RWPE2 (cell line): ENCODE data around the gene ACOX2.

Experiments used
- ATAC-seq: fragments of 200-7000 bp; cut with Tn5 transposase; 3 replicates; pipeline ENCODE4 v1.9.1; 2021; ENCODE audit warnings: low read depth
- DNase-seq: peaks from one replicate; pipeline ENCODE4 v3.0.0-alpha.2; 2020; ENCODE audit warnings: low spot score
- H3K27ac ChIP-seq: fragments of 450-650 bp; 2 replicates; pipeline ENCODE4 v1.5.1; 2017; ENCODE audit warnings: mild to moderate bottlenecking; ENCODE audit not compliant: poor library complexity, severe bottlenecking
- H3K27me3 ChIP-seq: fragments of 250-450 bp; sonication (Bioruptor Pico); 2 replicates; pipeline ENCODE4 v1.5.1; 2021; ENCODE audit warnings: mild to moderate bottlenecking, moderate library complexity; ENCODE audit not compliant: insufficient read depth, poor library complexity, severe bottlenecking
- H3K36me3 ChIP-seq: fragments of 250-450 bp; sonication (Bioruptor Pico); 2 replicates; pipeline ENCODE4 v1.5.1; 2020; ENCODE audit warnings: low read depth, mild to moderate bottlenecking, moderate library complexity
- H3K4me1 ChIP-seq: fragments of 250-450 bp; sonication (Bioruptor Pico); 2 replicates; pipeline ENCODE4 v1.5.1; 2021; ENCODE audit warnings: mild to moderate bottlenecking, moderate library complexity; ENCODE audit not compliant: insufficient read depth, poor library complexity, severe bottlenecking
- H3K4me3 ChIP-seq: fragments of 250-450 bp; sonication (Bioruptor Pico); 2 replicates; pipeline ENCODE4 v1.5.1; 2021; ENCODE audit warnings: mild to moderate bottlenecking, moderate library complexity; ENCODE audit not compliant: severe bottlenecking
- H3K9me3 ChIP-seq: fragments of 250-450 bp; sonication (Bioruptor Pico); 2 replicates; pipeline ENCODE4 v1.5.1; 2021; ENCODE audit warnings: mild to moderate bottlenecking, moderate library complexity; ENCODE audit not compliant: severe bottlenecking
- CTCF ChIP-seq: fragments of 450-650 bp; IDR thresholded peaks from one replicate; pipeline ENCODE4 v1.5.1; 2017; ENCODE audit warnings: mild to moderate bottlenecking, moderate library complexity; ENCODE audit not compliant: poor library complexity, severe bottlenecking

ACOX2 gene

GRCh38 chr3:58564456-58565160 is 27.6 kb upstream of the ACOX2 start:
- peaks cover 19% of the 10 kb centered on the region for H3K4me1 ChIP-seq
- ATAC-seq (peak; percentile 60), DNase-seq (no peak)
- H3K27me3 ChIP-seq, result no peaks in the 10 kb centered on the region
- H3K9me3 ChIP-seq, result no peaks in the 10 kb centered on the region
- peak overlapping the region; percentile 54 for H3K27ac ChIP-seq
- H3K36me3 ChIP-seq, result no peaks in the 10 kb centered on the region
- no peak for TF ChIP-seq CTCF
- no peak overlapping the region for H3K4me3 ChIP-seq

GRCh38 chr3:58564054-58564453 is 27.1 kb upstream of the ACOX2 start:
- ATAC-seq (no peak), DNase-seq (no peak)
- Histone ChIP-seq H3K9me3 (no peaks in the 10 kb centered on the region), H3K4me1 (peaks cover 19% of the 10 kb centered on the region), H3K36me3 (no peaks in the 10 kb centered on the region), H3K27ac (peak overlapping the region; percentile 54), H3K4me3 (no peak overlapping the region), H3K27me3 (no peaks in the 10 kb centered on the region)
- no peak for TF ChIP-seq CTCF

- ATAC-seq, result peak; percentile 72
- Histone ChIP-seq H3K27ac (peak overlapping the region; percentile 54), H3K9me3 (no peaks in the 10 kb centered on the region), H3K4me1 (peaks cover 19% of the 10 kb centered on the region), H3K27me3 (no peaks in the 10 kb centered on the region), H3K4me3 (no peak overlapping the region), H3K36me3 (no peaks in the 10 kb centered on the region)
- no peak for DNase-seq
- no peak for TF ChIP-seq CTCF
Observed at GRCh38 chr3:58563386-58564035, 26.5 kb upstream of the ACOX2 start.

- Histone ChIP-seq H3K27me3 (no peaks in the 10 kb centered on the region), H3K36me3 (no peaks in the 10 kb centered on the region), H3K4me1 (peaks cover 19% of the 10 kb centered on the region), H3K9me3 (no peaks in the 10 kb centered on the region), H3K4me3 (no peak overlapping the region), H3K27ac (no peak overlapping the region)
- no peak for TF ChIP-seq CTCF
- ATAC-seq (no peak), DNase-seq (no peak)
Observed at GRCh38 chr3:58562498-58562897, 25.5 kb upstream of the ACOX2 start.
